ENCODE results near the gene PCMTD2. TPM values are rescaled to one million over a fixed set of nuclear protein-coding genes. Genes with fewer than 3 reads are reported as not detected.

The PCMTD2 gene
- total RNA-seq, 1 donor from 2014 or later: 36.5 TPM

GRCh38 chr20:64214952-64215351 lies 40.6 kb upstream of the PCMTD2 start:
- Histone ChIP-seq H3K27me3 (ENCODE audit: control insufficient read depth in 3 of 3, insufficient read depth in 3 of 3, low read length in 3 of 3) (peaks cover 0 to 15% (median 6%) of the 10 kb centered on the region in 3 donors), H3K9me3 (ENCODE audit: control insufficient read depth in 3 of 3, low read length in 3 of 3) (no peaks in the 10 kb centered on the region), H3K4me1 (ENCODE audit: control insufficient read depth in 3 of 3, insufficient read depth in 3 of 3, low read length in 3 of 3) (peaks cover 17 to 31% (median 26%) of the 10 kb centered on the region in 3 donors)

GRCh38 chr20:64216036-64216435 lies 39.5 kb upstream of the PCMTD2 start:
- Histone ChIP-seq H3K9ac (ENCODE audit: low read depth in 1 of 3, low read length in 3 of 3) (no peak overlapping the region), H3K4me1 (ENCODE audit: control insufficient read depth in 3 of 3, insufficient read depth in 3 of 3, low read length in 3 of 3) (peaks cover 17 to 32% (median 26%) of the 10 kb centered on the region in 3 donors), H3K27ac (ENCODE audit: low read depth, low read length) (no peak overlapping the region), H3K4me3 (ENCODE audit: low read length in 3 of 3) (no peak overlapping the region), H3K36me3 (ENCODE audit: control insufficient read depth in 3 of 3, insufficient read depth in 3 of 3, low read length in 3 of 3) (no peaks in the 10 kb centered on the region), H3K9me3 (ENCODE audit: control insufficient read depth in 3 of 3, low read length in 3 of 3) (no peaks in the 10 kb centered on the region), H3K27me3 (ENCODE audit: control insufficient read depth in 3 of 3, insufficient read depth in 3 of 3, low read length in 3 of 3) (peaks cover 2 to 18% (median 6%) of the 10 kb centered on the region in 3 donors)

More at GRCh38 chr20:64214952-64215351, 40.6 kb upstream of the PCMTD2 start:
- no peak overlapping the region for H3K4me3 ChIP-seq (ENCODE audit: low read length in 3 of 3)
- no peak overlapping the region for H3K9ac ChIP-seq (ENCODE audit: low read depth in 1 of 3, low read length in 3 of 3)
- H3K27ac ChIP-seq (ENCODE audit: low read depth, low read length): no peak overlapping the region
- H3K36me3 ChIP-seq (ENCODE audit: control insufficient read depth in 3 of 3, insufficient read depth in 3 of 3, low read length in 3 of 3): no peaks in the 10 kb centered on the region

- Histone ChIP-seq H3K9me3 (ENCODE audit: control insufficient read depth in 3 of 3, low read length in 3 of 3) (no peaks in the 10 kb centered on the region), H3K4me1 (ENCODE audit: control insufficient read depth in 3 of 3, insufficient read depth in 3 of 3, low read length in 3 of 3) (peaks cover 17 to 38% (median 26%) of the 10 kb centered on the region in 3 donors), H3K27ac (ENCODE audit: low read depth, low read length) (no peak overlapping the region), H3K4me3 (ENCODE audit: low read length in 3 of 3) (no peak overlapping the region), H3K9ac (ENCODE audit: low read depth in 1 of 3, low read length in 3 of 3) (no peak overlapping the region), H3K36me3 (ENCODE audit: control insufficient read depth in 3 of 3, insufficient read depth in 3 of 3, low read length in 3 of 3) (no peaks in the 10 kb centered on the region), H3K27me3 (ENCODE audit: control insufficient read depth in 3 of 3, insufficient read depth in 3 of 3, low read length in 3 of 3) (peaks cover 3 to 18% (median 6%) of the 10 kb centered on the region in 3 donors)
Observed at GRCh38 chr20:64216910-64217309, 38.6 kb upstream of the PCMTD2 start.

GRCh38 chr20:64217539-64218221 lies 37.9 kb upstream of the PCMTD2 start:
- H3K36me3 ChIP-seq (ENCODE audit: control insufficient read depth in 3 of 3, insufficient read depth in 3 of 3, low read length in 3 of 3): no peaks in the 10 kb centered on the region
- no peak overlapping the region for H3K9ac ChIP-seq (ENCODE audit: low read depth in 1 of 3, low read length in 3 of 3)
- peaks cover 3 to 18% (median 6%) of the 10 kb centered on the region in 3 donors for H3K27me3 ChIP-seq (ENCODE audit: control insufficient read depth in 3 of 3, insufficient read depth in 3 of 3, low read length in 3 of 3)
- peaks cover 20 to 41% (median 28%) of the 10 kb centered on the region in 3 donors for H3K4me1 ChIP-seq (ENCODE audit: control insufficient read depth in 3 of 3, insufficient read depth in 3 of 3, low read length in 3 of 3)
- H3K27ac ChIP-seq (ENCODE audit: low read depth, low read length): no peak overlapping the region
- H3K4me3 ChIP-seq (ENCODE audit: low read length in 3 of 3): no peak overlapping the region
- no peaks in the 10 kb centered on the region for H3K9me3 ChIP-seq (ENCODE audit: control insufficient read depth in 3 of 3, low read length in 3 of 3)

GRCh38 chr20:64219202-64219601 lies 36.3 kb upstream of the PCMTD2 start:
- peaks cover 3 to 18% (median 6%) of the 10 kb centered on the region in 3 donors for H3K27me3 ChIP-seq (ENCODE audit: control insufficient read depth in 3 of 3, insufficient read depth in 3 of 3, low read length in 3 of 3)
- no peak overlapping the region for H3K27ac ChIP-seq (ENCODE audit: low read depth, low read length)
- no peak overlapping the region for H3K4me3 ChIP-seq (ENCODE audit: low read length in 3 of 3)
- H3K36me3 ChIP-seq (ENCODE audit: control insufficient read depth in 3 of 3, insufficient read depth in 3 of 3, low read length in 3 of 3): no peaks in the 10 kb centered on the region
- peaks cover 21 to 41% (median 28%) of the 10 kb centered on the region in 3 donors for H3K4me1 ChIP-seq (ENCODE audit: control insufficient read depth in 3 of 3, insufficient read depth in 3 of 3, low read length in 3 of 3)
- no peak overlapping the region for H3K9ac ChIP-seq (ENCODE audit: low read depth in 1 of 3, low read length in 3 of 3)
- H3K9me3 ChIP-seq (ENCODE audit: control insufficient read depth in 3 of 3, low read length in 3 of 3): no peaks in the 10 kb centered on the region

GRCh38 chr20:64219730-64220129 lies 35.8 kb upstream of the PCMTD2 start:
- Histone ChIP-seq H3K9ac (ENCODE audit: low read depth in 1 of 3, low read length in 3 of 3) (no peak overlapping the region), H3K36me3 (ENCODE audit: control insufficient read depth in 3 of 3, insufficient read depth in 3 of 3, low read length in 3 of 3) (no peaks in the 10 kb centered on the region), H3K4me1 (ENCODE audit: control insufficient read depth in 3 of 3, insufficient read depth in 3 of 3, low read length in 3 of 3) (peaks cover 22 to 41% (median 23%) of the 10 kb centered on the region in 3 donors), H3K27me3 (ENCODE audit: control insufficient read depth in 3 of 3, insufficient read depth in 3 of 3, low read length in 3 of 3) (peaks cover 3 to 18% (median 6%) of the 10 kb centered on the region in 3 donors), H3K27ac (ENCODE audit: low read depth, low read length) (no peak overlapping the region), H3K4me3 (ENCODE audit: low read length in 3 of 3) (no peak overlapping the region), H3K9me3 (ENCODE audit: control insufficient read depth in 3 of 3, low read length in 3 of 3) (no peaks in the 10 kb centered on the region)

GRCh38 chr20:64220420-64220819 lies 35.1 kb upstream of the PCMTD2 start:
- Histone ChIP-seq H3K9me3 (ENCODE audit: control insufficient read depth in 3 of 3, low read length in 3 of 3) (no peaks in the 10 kb centered on the region), H3K4me3 (ENCODE audit: low read length in 3 of 3) (no peak overlapping the region), H3K36me3 (ENCODE audit: control insufficient read depth in 3 of 3, insufficient read depth in 3 of 3, low read length in 3 of 3) (no peaks in the 10 kb centered on the region), H3K27ac (ENCODE audit: low read depth, low read length) (no peak overlapping the region), H3K9ac (ENCODE audit: low read depth in 1 of 3, low read length in 3 of 3) (no peak overlapping the region), H3K4me1 (ENCODE audit: control insufficient read depth in 3 of 3, insufficient read depth in 3 of 3, low read length in 3 of 3) (peaks cover 22 to 42% (median 23%) of the 10 kb centered on the region in 3 donors), H3K27me3 (ENCODE audit: control insufficient read depth in 3 of 3, insufficient read depth in 3 of 3, low read length in 3 of 3) (peaks cover 3 to 18% (median 6%) of the 10 kb centered on the region in 3 donors)

GRCh38 chr20:64220891-64221527 lies 34.5 kb upstream of the PCMTD2 start:
- Histone ChIP-seq H3K4me1 (ENCODE audit: control insufficient read depth in 3 of 3, insufficient read depth in 3 of 3, low read length in 3 of 3) (peaks cover 22 to 42% (median 23%) of the 10 kb centered on the region in 3 donors), H3K27me3 (ENCODE audit: control insufficient read depth in 3 of 3, insufficient read depth in 3 of 3, low read length in 3 of 3) (peaks cover 3 to 18% (median 6%) of the 10 kb centered on the region in 3 donors), H3K9me3 (ENCODE audit: control insufficient read depth in 3 of 3, low read length in 3 of 3) (no peaks in the 10 kb centered on the region), H3K36me3 (ENCODE audit: control insufficient read depth in 3 of 3, insufficient read depth in 3 of 3, low read length in 3 of 3) (no peaks in the 10 kb centered on the region), H3K4me3 (ENCODE audit: low read length in 3 of 3) (no peak overlapping the region), H3K27ac (ENCODE audit: low read depth, low read length) (no peak overlapping the region), H3K9ac (ENCODE audit: low read depth in 1 of 3, low read length in 3 of 3) (no peak overlapping the region)

- H3K27me3 ChIP-seq (ENCODE audit: control insufficient read depth in 3 of 3, insufficient read depth in 3 of 3, low read length in 3 of 3): peaks cover 3 to 18% (median 6%) of the 10 kb centered on the region in 3 donors
- no peak overlapping the region for H3K4me3 ChIP-seq (ENCODE audit: low read length in 3 of 3)
- no peaks in the 10 kb centered on the region for H3K36me3 ChIP-seq (ENCODE audit: control insufficient read depth in 3 of 3, insufficient read depth in 3 of 3, low read length in 3 of 3)
- H3K9ac ChIP-seq (ENCODE audit: low read depth in 1 of 3, low read length in 3 of 3): peak overlapping the region in 1 of 3 donors; percentile 40
- no peaks in the 10 kb centered on the region for H3K9me3 ChIP-seq (ENCODE audit: control insufficient read depth in 3 of 3, low read length in 3 of 3)
- H3K4me1 ChIP-seq (ENCODE audit: control insufficient read depth in 3 of 3, insufficient read depth in 3 of 3, low read length in 3 of 3): peaks cover 22 to 37% (median 23%) of the 10 kb centered on the region in 3 donors
- H3K27ac ChIP-seq (ENCODE audit: low read depth, low read length): peak overlapping the region; percentile 21
Observed at GRCh38 chr20:64222291-64222735, 33.2 kb upstream of the PCMTD2 start.

All from skeletal muscle tissue (tissue), 4 donors.